Choroid plexus epithelial cell (primary cell): ENCODE measurements around the gene CIC.
A peak's percentile ranks its signal among the peaks of the same experiment; 100 is the strongest.

Experiments
- DNase-seq: peaks from one replicate; pipeline ENCODE4 v3.0.0-alpha.2; 2010; ENCODE audit warnings: low read depth
- H3K4me3 ChIP-seq: 2 replicates; pipeline ENCODE4 v1.5.1; 2011; ENCODE audit warnings: low read depth, mild to moderate bottlenecking, control low read depth, low read length, moderate library complexity
- CTCF ChIP-seq: conservative IDR thresholded peaks from 2 replicates; pipeline ENCODE4 v1.5.1; 2011; ENCODE audit warnings: low read depth, mild to moderate bottlenecking, control low read depth, inconsistent platforms, low read length, moderate library complexity

The CIC gene

GRCh38 chr19:42228641-42229040 is 40.4 kb upstream of the CIC start:
- no peak for TF ChIP-seq CTCF
- no peak overlapping the region for H3K4me3 ChIP-seq
- DNase-seq = no peak

GRCh38 chr19:42229301-42229854 is 39.7 kb upstream of the CIC start:
- no peak for DNase-seq
- H3K4me3 ChIP-seq = no peak overlapping the region
- peak; percentile 12 for TF ChIP-seq CTCF

- peak; percentile 13 for DNase-seq
- no peak overlapping the region for H3K4me3 ChIP-seq
Measured at GRCh38 chr19:42229855-42230351, 39.1 kb upstream of the CIC start.

GRCh38 chr19:42230571-42230970 is 38.5 kb upstream of the CIC start:
- TF ChIP-seq CTCF = no peak
- DNase-seq = no peak
- no peak overlapping the region for H3K4me3 ChIP-seq

More at GRCh38 chr19:42229855-42230351, 39.1 kb upstream of the CIC start:
- no peak for TF ChIP-seq CTCF

GRCh38 chr19:42232435-42232834 is 36.6 kb upstream of the CIC start:
- DNase-seq = no peak
- no peak overlapping the region for H3K4me3 ChIP-seq
- no peak for TF ChIP-seq CTCF

- H3K4me3 ChIP-seq = no peak overlapping the region
- TF ChIP-seq CTCF = no peak
- no peak for DNase-seq
Measured at GRCh38 chr19:42233106-42233505, 35.9 kb upstream of the CIC start.

- no peak overlapping the region for H3K4me3 ChIP-seq
- DNase-seq = no peak
- no peak for TF ChIP-seq CTCF
Measured at GRCh38 chr19:42233678-42234292, 35.3 kb upstream of the CIC start.
